Upper lobe of left lung (tissue), 4 donors: ENCODE results near the gene KNSTRN.

Experiments used
- CTCF ChIP-seq, 6 experiments: fragments of 450-650 bp in 4 of 6; fragments of 200-600 bp in 2 of 6; sonication (generic) in 2 of 6; IDR thresholded peaks; one replicate each; pipeline ENCODE4 v1.5.1; 2016 to 2019; ENCODE audit warnings: antibody characterized with exemption in 6 of 6
- EP300 ChIP-seq, 4 donors: sonication (generic); formaldehyde crosslinking; IDR thresholded peaks; one replicate each; pipeline ENCODE4 v1.5.1; 2017; ENCODE audit warnings: antibody characterized with exemption in 4 of 4, control low read depth in 2 of 4

GRCh38 chr15:40388941-40389823, 6.7 kb downstream of the KNSTRN start:
- TF ChIP-seq CTCF (IDR thresholded peaks at IDR 0.05), result no peak
- TF ChIP-seq EP300 (IDR thresholded peaks at IDR 0.05), result peak in 1 of 4 donors; percentile 58
